ENCODE results near the gene CLCN4. TPM values are rescaled to one million over a fixed set of nuclear protein-coding genes. Genes with fewer than 3 reads are reported as not detected.

Gene CLCN4
- 3.1 and 4.4 TPM in 2 replicates for total RNA-seq (2021)
- percentile 40 among the genes with signal in this experiment for Bru-seq, nascent RNA
- BruChase-seq, experiment 1, labeled RNA remaining after a 2-hour chase, result percentile 35 among the genes with signal in this experiment
- percentile 49 among the genes with signal in this experiment for BruChase-seq, experiment 2, labeled RNA remaining after a 6-hour chase
- long read RNA-seq, partial matches to known transcripts, result 0 of 1 reads
- long read RNA-seq, other reads (novel, unspliced or antisense), result 1 of 1 reads

- DNase-seq, result peak; percentile 78 to 80
Measured at GRCh38 chrX:10156199-10157031, at the start of gene CLCN4. Gene CLCN4, plus strand, starts transcription at chrX:10156975. Its CDS starts 28,058 bp downstream, at chrX:10185033.

GRCh38 chrX:10107483-10107882 is 49.3 kb upstream of the CLCN4 start:
- H2AFZ ChIP-seq, result no peak overlapping the region

More at GRCh38 chrX:10156199-10157031, at the start of gene CLCN4:
- no peaks in the 10 kb centered on the region for H3K79me2 ChIP-seq (ENCODE audit: low read depth)
- intact Hi-C loops (cut with micrococcal nuclease; ENCODE audit: unreplicated experiment), result no loop called here
- no TSS peak for BruUV-seq (replicated peaks)
- peak within 1 kb of the TSS; percentile 69 for H2AFZ ChIP-seq
- no peaks in the 10 kb centered on the region for H4K20me1 ChIP-seq (ENCODE audit: insufficient read depth)
- H3K36me3 ChIP-seq (ENCODE audit: low read depth), result no peaks in the 10 kb centered on the region
- H3F3A ChIP-seq (ENCODE audit: insufficient read depth, low read depth), result peaks cover 29% of the 10 kb centered on the region
- peaks cover 17% of the 10 kb centered on the region for H3K4me1 ChIP-seq (replicated peaks; ENCODE audit: insufficient read depth)
- H3K4me2 ChIP-seq, result peak within 1 kb of the TSS; percentile 90
- peak within 1 kb of the TSS; percentile 94 for H3K27ac ChIP-seq
- H3K9me2 ChIP-seq (ENCODE audit: insufficient read depth), result no peaks in the 10 kb centered on the region
- ChIA-PET CTCF (no interaction called here), POLR2A (ENCODE audit: unreplicated experiment) (interaction anchor here (0.7 kb wide), 1 partner anchor 1789 kb away, joined by 4 read pairs; no protein-coding TSS in a partner anchor)
- no peaks in the 10 kb centered on the region for H3K27me3 ChIP-seq (ENCODE audit: insufficient read depth, low read depth)
- H3K4me3 ChIP-seq, result peak within 1 kb of the TSS; percentile 67
- no peaks in the 10 kb centered on the region for H3K9me3 ChIP-seq (ENCODE audit: insufficient read depth, low read depth)
- TF ChIP-seq EZH2 (IDR thresholded peaks at IDR 0.05; ENCODE audit: low read depth) (no peak), CTCF (conservative IDR thresholded peaks at IDR 0.05) (no peak)

More at GRCh38 chrX:10107483-10107882, 49.3 kb upstream of the CLCN4 start:
- Histone ChIP-seq H3K27me3 (ENCODE audit: insufficient read depth, low read depth) (no peaks in the 10 kb centered on the region), H3K9me3 (ENCODE audit: insufficient read depth, low read depth) (no peaks in the 10 kb centered on the region), H3K79me2 (ENCODE audit: low read depth) (no peaks in the 10 kb centered on the region), H3K27ac (no peak overlapping the region), H4K20me1 (ENCODE audit: insufficient read depth) (no peaks in the 10 kb centered on the region), H3K4me3 (no peak overlapping the region), H3K9me2 (ENCODE audit: insufficient read depth) (no peaks in the 10 kb centered on the region), H3K36me3 (ENCODE audit: low read depth) (no peaks in the 10 kb centered on the region), H3K4me1 (replicated peaks; ENCODE audit: insufficient read depth) (no peaks in the 10 kb centered on the region), H3F3A (ENCODE audit: insufficient read depth, low read depth) (no peaks in the 10 kb centered on the region), H3K4me2 (no peak overlapping the region)
- ChIA-PET POLR2A (ENCODE audit: unreplicated experiment) (no interaction called here), CTCF (no interaction called here)
- no peak for TF ChIP-seq CTCF (conservative IDR thresholded peaks at IDR 0.05)
- no peak for TF ChIP-seq EZH2 (IDR thresholded peaks at IDR 0.05; ENCODE audit: low read depth)
- intact Hi-C loops (cut with micrococcal nuclease; ENCODE audit: unreplicated experiment), result no loop called here
- no TSS peak for BruUV-seq (replicated peaks)
- no peak for DNase-seq
